Right forelimb (tissue), 1 donor: ENCODE measurements around the gene TRAPPC2L.

ENCODE experiments used
- DNase-seq: peaks from one replicate; pipeline ENCODE4 v3.0.0-alpha.2; 2018

The TRAPPC2L gene, protein sequence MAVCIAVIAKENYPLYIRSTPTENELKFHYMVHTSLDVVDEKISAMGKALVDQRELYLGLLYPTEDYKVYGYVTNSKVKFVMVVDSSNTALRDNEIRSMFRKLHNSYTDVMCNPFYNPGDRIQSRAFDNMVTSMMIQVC

GRCh38 chr16:88856828-88857727 lies at the start of gene TRAPPC2L, which contains the start of gene GALNS:
Gene TRAPPC2L (plus strand): TSS chr16:88857127. CDS start chr16:88857151, 24 bp downstream.
Gene GALNS (minus strand): TSS chr16:88856947. CDS start chr16:88856877, 70 bp downstream.
- peak; percentile 99 for DNase-seq

DNA sequence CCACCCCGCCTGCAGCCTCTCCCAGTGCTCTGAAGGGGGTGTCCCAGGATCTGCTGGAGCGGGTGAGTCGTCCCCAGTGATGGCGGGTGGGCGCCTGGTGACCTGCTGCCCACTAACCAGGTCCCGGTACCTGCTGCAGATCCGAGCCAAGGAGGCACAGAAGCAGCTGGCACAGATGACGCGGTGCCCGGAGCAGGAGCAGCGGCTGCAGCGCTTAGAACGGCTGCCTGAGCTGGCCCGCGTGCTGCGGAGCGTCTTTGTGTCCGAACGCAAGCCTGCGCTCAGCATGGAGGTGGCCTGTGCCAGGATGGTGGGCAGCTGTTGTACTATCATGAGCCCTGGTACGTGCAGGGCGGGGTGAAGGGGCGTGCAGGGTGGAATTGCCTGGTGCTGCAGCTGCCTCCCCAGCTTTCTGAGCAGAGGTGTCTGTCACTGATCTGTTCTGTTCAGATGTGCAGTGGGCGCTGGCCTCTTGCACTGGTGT lies 49.7 kb upstream of the TRAPPC2L start:
- DNase-seq: no peak

- DNase-seq: no peak
Measured at GRCh38 chr16:88807626-88808453, 49.1 kb upstream of the TRAPPC2L start.

GRCh38 chr16:88809068-88809675 lies 47.8 kb upstream of the TRAPPC2L start:
- DNase-seq: no peak

GRCh38 chr16:88809676-88810165 lies 47.2 kb upstream of the TRAPPC2L start:
- no peak for DNase-seq

GRCh38 chr16:88810166-88810911 lies 46.6 kb upstream of the TRAPPC2L start:
- DNase-seq: no peak

DNA sequence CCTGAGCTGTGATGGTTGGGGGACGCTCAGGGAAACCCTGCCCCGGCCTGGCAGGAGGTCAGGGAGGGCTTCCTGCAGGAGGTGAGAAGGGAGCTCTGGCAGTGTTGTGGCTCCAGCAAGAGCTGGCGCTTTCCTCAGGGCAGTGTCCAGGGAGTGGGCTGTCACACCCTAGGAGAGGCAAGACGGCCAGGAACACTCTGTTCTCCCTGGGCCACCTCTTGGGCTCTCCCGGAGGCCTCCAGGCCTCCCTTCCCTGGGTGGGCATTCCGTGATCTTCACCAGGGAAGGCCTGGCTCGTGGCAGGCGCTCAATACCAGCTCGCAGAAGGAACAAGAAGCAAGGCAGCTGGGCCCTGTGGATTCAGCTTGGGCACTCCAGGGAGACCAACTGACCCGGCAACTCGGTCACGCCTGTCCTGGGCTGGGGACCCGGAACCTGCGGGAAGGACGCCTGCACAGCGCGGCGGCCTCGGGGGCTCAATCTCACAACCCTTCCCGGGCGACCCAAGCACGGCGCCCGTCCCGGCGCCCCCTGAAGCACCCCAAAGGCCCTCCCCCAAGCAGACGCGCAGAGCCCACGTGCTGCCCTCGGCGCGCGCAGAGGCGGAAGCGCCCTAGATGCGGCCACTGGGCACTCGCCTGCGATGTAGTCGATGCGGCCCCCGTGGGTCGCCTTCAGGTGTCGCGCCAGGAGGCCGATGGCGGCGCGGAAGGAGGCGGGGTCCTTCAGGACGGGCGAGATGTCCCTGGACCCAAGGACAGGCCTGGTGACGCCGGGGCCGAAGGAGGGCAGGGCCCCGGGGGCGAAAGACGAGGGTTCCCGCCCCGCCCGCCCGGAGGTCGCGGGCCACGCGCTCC lies 45.8 kb upstream of the TRAPPC2L start:
- DNase-seq: peak; percentile 91

DNA sequence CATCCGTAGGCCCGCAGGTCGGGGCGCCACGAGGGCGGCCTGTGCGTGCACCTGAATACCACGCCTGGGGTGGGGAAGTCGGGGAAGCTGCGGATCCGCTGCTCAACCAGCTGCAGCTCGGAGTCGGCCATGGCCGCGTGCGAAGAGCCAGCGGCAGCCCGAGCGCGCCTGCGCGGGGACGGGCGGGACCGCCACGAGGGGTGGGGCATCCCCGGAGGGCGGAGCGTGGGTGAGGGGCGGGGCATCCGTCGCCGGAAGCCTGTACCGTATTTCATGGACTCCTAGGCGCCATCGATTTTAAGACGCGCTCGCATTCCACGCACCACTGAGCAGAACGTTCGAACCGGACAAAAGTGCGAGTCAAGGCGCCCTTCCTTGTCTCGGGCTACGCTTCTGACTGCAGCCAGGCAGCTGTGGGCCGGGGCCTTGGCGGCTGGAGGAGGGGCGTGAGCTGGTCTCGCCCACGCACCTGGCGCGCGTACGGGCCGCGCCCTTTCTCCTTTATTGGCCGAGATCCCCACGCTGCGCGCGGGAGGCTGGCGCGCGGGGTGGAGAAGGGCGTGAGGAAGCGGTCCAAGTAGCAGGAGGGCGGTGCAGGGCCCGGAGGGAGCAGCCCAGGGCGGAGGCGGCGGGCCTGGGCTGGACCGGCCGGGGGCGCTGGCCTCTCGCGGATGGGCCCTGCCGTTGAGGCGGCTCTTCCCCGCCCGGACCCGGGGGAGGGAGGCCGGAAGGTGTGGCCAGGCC lies 45.0 kb upstream of the TRAPPC2L start, which contains the start of gene APRT:
TSS of gene APRT (minus strand) at position 160 of the 744 bp plus-strand sequence. CDS start at position 131, 29 bp downstream.
- peak; percentile 99 for DNase-seq

DNA sequence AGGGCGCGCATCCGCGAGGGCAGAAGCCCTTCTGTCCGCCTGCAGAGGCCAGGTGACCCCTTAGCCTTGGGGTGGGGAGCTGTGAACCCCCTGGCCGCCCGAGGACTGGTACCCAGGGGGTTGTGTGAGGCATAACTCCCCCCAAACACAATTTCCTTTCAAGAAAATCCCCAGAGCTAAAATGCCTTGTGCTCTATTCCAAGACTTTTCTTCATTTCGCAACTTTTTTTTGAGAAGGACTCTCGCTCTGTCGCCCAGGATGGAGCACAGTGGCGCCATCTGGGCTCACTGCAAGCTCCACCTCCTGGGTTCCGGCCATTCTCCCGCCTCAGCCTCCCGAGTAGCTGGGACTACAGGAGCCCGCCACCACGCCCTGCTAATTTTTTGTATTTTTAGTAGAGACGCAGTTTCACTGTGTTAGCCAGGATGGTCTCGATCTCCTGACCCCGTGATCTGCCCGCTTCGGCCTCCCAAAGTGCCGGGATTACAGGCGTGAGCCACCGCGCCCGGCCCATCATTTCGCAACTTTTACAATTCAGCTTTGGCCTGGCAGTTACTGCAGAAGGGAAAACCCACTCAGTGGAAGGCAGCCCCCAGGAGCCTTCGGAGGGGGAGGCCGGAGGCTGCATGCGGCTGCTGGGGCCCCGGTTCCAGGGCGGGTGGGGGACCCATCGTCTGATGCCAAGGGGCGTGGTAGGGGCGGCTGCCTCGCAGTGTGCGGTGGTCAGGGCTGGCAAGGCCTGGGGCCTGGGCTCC lies 44.2 kb upstream of the TRAPPC2L start:
- DNase-seq: no peak

DNA sequence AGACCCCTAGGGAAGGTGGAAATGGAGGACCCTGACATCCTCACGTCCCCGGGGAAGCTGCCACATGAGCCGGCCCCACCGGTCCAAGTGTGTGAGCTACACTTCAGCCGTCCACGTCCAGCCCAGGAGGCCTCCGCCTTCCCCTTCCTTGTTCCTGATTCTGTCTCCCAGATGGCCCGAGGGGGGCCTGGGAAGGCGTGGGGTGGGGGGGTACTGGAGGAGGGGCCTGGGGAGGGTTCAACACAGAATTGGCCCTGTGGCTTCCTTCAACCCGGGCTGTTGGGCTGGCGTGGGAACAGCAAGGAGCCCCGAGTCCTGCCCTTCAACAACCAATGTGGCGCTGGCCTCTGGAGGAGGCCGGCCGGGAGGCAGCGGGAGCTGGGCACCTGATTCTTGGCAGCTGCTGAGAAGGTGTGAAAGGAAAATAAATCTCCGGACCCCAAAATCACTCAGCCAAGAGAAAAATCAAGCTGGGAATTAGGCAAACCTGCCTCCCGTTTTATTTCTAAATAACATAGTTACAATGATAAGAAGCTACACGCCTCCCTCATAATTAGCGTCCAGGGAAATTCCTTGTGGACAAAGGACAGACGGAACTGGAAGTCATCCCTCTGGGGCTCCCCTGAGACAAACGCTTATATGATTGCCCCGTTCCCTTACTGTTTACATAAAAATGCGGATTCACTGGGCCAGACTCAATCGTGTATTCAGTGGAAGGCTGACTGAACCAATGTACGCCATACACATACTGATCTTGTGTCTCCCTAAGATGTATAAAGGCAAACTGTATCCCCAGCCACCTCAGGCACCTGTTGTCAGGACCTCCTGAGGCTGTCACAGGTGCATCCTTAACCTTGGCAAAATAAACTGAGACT lies 43.4 kb upstream of the TRAPPC2L start:
- DNase-seq: no peak

GRCh38 chr16:88814144-88814502 lies 42.8 kb upstream of the TRAPPC2L start:
- no peak for DNase-seq

GRCh38 chr16:88815227-88815626 lies 41.7 kb upstream of the TRAPPC2L start:
- DNase-seq: no peak

DNA sequence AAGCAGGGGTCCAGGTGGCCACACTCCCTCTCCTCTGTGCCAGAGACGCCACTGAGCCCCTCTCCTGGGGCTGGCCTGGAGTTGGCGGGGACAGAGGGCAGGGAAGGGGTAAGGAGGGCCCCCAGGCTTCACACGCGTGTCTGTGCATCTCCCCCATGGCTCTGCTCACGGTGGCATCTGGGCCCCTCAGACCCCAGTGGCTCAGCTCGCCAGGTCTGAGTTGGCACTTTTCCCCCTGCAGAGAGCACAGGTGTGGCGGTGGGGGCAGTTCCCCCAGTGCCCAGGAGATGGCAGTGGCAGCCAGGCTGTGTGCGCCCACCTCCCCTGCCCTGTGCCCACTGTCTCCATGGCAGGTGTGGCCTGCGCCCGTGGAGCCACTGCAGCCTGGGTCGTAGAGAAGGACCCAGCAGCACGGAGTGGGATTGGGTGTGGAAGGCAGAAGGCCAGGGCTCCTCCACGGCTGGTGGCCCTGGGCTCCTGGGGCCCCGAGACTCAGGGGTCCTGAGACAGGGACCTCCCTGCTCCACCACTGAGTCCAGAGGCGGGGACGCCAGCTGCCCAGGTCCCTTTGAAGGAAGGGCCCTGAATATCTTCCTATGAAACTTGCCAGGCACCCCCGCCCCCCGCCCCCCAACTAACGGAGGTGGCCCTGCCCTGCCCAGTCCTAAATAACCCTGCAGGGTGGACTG lies 40.9 kb upstream of the TRAPPC2L start:
- peak; percentile 57 for DNase-seq

- DNase-seq: peak; percentile 39
Measured at GRCh38 chr16:88816736-88817535, 40.0 kb upstream of the TRAPPC2L start.

GRCh38 chr16:88817785-88818574 lies 38.9 kb upstream of the TRAPPC2L start:
- peak; percentile 36 for DNase-seq

GRCh38 chr16:88818575-88818874 lies 38.4 kb upstream of the TRAPPC2L start:
- DNase-seq: no peak
